Measurements from ENCODE around the gene CRIM1.

Gene CRIM1

DNA sequence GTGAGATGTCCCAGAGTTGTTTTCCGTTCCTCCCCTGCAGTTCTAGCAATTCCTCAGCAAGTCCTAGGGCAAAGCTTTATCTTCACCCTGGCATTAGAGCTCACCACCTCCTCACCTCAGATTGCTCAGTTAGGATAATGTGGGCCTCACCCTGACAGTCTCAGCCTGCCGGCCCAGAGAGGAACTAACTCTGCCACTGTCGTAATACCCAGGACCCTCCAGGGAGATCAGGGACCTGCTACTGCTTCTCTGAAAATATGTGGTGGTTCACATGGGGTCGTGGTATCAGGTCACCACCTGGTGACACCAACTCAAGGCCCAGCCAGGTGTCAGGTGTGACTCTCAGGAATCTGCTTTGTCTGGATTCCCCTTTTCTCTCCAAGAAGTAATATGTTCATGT, 121.7 kb downstream of the CRIM1 start:
- no peak for DNase-seq (ENCODE audit: low spot score)
- TF ChIP-seq, protein P1, sequence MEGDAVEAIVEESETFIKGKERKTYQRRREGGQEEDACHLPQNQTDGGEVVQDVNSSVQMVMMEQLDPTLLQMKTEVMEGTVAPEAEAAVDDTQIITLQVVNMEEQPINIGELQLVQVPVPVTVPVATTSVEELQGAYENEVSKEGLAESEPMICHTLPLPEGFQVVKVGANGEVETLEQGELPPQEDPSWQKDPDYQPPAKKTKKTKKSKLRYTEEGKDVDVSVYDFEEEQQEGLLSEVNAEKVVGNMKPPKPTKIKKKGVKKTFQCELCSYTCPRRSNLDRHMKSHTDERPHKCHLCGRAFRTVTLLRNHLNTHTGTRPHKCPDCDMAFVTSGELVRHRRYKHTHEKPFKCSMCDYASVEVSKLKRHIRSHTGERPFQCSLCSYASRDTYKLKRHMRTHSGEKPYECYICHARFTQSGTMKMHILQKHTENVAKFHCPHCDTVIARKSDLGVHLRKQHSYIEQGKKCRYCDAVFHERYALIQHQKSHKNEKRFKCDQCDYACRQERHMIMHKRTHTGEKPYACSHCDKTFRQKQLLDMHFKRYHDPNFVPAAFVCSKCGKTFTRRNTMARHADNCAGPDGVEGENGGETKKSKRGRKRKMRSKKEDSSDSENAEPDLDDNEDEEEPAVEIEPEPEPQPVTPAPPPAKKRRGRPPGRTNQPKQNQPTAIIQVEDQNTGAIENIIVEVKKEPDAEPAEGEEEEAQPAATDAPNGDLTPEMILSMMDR (conservative IDR thresholded peaks at IDR 0.05; ENCODE audit: low read depth), result no peak
- CTCF ChIA-PET, result no interaction called here
- H3K27ac ChIP-seq, result peak overlapping the region; percentile 84
- POLR2A ChIA-PET (ENCODE audit: low non-redundant PET), result no interaction called here

DNA sequence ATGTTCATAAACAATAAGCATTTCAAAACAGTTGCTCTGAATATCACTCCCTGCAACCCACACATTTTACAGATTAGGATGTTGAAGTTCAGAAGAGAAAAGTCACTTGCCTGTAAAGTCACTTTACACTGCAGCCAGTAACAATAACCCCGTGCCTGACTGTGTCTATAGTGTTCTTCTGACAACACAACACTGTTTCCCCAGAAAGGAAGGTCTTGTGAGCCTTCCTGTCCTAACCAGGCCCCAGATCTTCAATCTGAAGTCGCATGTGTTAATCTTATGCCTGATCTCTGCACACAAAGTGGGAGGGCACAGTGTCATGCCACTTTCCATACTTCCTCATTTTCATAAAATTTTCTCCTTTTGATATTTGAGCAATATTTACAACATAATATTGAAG, 122.2 kb downstream of the CRIM1 start:
- ChIA-PET CTCF (no interaction called here), POLR2A (ENCODE audit: low non-redundant PET) (no interaction called here)
- TF ChIP-seq, protein P1 (conservative IDR thresholded peaks at IDR 0.05; ENCODE audit: low read depth), result no peak
- H3K27ac ChIP-seq, result peak overlapping the region; percentile 84
- DNase-seq (ENCODE audit: low spot score), result no peak

DNA sequence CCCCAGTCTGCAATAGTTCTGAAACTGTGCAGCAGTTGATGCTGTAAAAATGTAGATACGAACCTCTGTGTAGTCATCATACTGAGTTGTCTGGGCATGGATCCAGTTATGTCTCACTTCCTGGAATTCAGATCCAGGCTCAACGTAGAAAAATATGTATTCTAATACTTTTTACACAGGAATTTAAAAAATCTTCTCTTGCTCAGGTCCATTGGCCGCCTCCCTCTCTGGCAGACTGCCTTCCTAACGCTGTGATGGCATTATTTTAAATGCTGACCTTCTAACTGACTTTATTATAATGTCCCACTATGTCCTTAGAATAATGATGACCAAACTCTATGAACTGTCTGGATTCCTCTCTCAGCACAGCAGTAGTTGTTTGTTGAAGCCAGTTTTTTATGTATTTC, 122.8 kb downstream of the CRIM1 start:
- ChIA-PET POLR2A (ENCODE audit: low non-redundant PET) (no interaction called here), CTCF (no interaction called here)
- TF ChIP-seq, protein P1 (conservative IDR thresholded peaks at IDR 0.05; ENCODE audit: low read depth), result no peak
- peak; percentile 77 for DNase-seq (ENCODE audit: low spot score)
- H3K27ac ChIP-seq, result peak overlapping the region; percentile 42; the same call in 1 of the 2 replicates

DNA sequence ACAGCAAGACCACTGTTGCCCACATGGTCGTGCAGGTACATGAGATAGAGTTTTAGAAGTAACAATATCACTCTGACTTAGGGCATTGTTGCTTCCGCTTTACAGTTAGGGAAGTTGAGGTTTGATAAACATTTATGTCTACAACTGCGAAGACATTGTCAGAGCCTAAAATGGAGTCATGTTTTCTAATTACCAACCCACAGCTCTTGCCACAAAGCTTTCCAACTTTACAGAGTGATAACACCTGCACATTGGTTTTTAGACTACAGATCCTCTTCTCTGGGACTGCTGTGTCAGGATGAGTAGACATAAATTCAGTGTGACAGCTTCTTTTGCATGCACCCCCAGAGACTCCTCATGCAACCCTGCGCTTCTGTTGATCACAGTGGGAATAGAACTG, 123.4 kb downstream of the CRIM1 start:
- ChIA-PET CTCF (interaction anchor here (1.6 kb wide), 1 partner anchor 10 kb away, joined by 4 read pairs; no protein-coding TSS in a partner anchor), POLR2A (ENCODE audit: low non-redundant PET) (no interaction called here)
- TF ChIP-seq, protein P1 (conservative IDR thresholded peaks at IDR 0.05; ENCODE audit: low read depth), result no peak
- no peak for DNase-seq (ENCODE audit: low spot score)
- H3K27ac ChIP-seq, result peak overlapping the region; percentile 42; the same call in 1 of the 2 replicates

DNA sequence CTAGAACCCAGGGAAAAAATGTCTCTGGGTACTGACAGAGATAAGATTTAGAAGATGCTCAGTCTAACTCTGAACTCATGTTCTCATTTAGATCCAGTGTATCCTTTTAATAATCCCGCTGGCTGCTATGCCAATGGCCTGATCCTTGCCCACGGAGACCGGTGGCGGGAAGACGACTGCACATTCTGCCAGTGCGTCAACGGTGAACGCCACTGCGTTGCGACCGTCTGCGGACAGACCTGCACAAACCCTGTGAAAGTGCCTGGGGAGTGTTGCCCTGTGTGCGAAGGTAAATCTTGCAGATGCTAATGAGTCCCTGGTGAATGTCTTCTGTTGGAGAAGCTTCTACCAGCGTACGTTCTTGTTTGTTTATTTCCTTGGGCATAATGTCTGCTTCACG, 123.8 kb downstream of the CRIM1 start:
- ChIA-PET CTCF (interaction anchor here (1.6 kb wide), 1 partner anchor 9 kb away, joined by 4 read pairs; no protein-coding TSS in a partner anchor), POLR2A (ENCODE audit: low non-redundant PET) (no interaction called here)
- no peak for DNase-seq (ENCODE audit: low spot score)
- TF ChIP-seq, protein P1 (conservative IDR thresholded peaks at IDR 0.05; ENCODE audit: low read depth), result no peak
- H3K27ac ChIP-seq, result no peak overlapping the region; the same call in 1 of the 2 replicates

DNA sequence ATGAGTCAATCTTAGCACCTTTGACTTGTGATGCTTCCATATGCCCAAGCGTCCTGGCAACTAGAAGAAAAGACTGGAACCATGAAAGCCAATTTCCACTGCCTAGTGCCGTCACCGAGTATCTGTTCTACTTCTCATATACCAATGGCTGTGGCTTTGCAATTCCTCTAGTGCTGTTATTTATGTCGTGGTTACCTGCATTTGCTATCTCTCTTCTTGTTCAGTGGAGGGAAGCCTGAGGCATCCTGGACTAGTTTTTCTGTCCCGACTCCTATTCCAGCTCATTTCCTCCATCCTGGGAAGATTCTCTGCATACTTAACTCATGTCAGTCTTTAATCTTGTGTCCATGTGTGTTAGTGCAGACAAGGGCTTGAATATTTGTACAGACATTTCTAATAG, 124.5 kb downstream of the CRIM1 start:
- CTCF ChIA-PET, result interaction anchor here (1.6 kb wide), 1 partner anchor 9 kb away, joined by 4 read pairs; no protein-coding TSS in a partner anchor
- no peak for DNase-seq (ENCODE audit: low spot score)
- POLR2A ChIA-PET (ENCODE audit: low non-redundant PET), result no interaction called here
- no peak overlapping the region for H3K27ac ChIP-seq
- TF ChIP-seq, protein P1 (conservative IDR thresholded peaks at IDR 0.05; ENCODE audit: low read depth), result no peak

DNA sequence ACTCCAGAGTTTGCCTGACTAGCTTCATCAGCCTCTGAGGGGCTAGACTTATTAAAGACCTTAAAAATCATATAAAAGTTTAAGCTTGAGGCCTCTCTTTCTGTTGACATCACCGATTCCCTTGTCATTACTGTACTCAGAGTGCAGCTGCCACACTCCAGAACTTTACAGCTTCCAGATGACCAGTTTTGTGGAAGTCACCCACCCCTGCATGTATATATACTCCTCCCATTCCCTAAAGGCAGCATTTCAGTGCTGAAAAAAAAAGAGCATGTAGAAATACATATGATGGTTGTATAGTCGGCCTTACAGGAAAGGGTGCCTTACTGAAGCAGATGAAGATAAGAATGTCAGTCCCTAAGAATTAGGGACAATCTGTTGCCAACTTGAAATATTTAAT, 125.1 kb downstream of the CRIM1 start:
- DNase-seq (ENCODE audit: low spot score), result no peak
- no peak overlapping the region for H3K27ac ChIP-seq
- TF ChIP-seq, protein P1 (conservative IDR thresholded peaks at IDR 0.05; ENCODE audit: low read depth), result no peak
- ChIA-PET POLR2A (ENCODE audit: low non-redundant PET) (no interaction called here), CTCF (no interaction called here)

Measured in RWPE1 (cell line).